Ectodermal cell (in vitro differentiated cells): Measurements from ENCODE around the gene TUBGCP5.
"Not testable (repeated sequence)": the region's sequence is repeated elsewhere in the genome, so short reads cannot be mapped to it uniquely, and the experiment has no call there.

ENCODE experiments used
- H3K27ac ChIP-seq: 2 replicates; pipeline ENCODE4 v1.7.0; 2013; ENCODE audit warnings: mild to moderate bottlenecking, low read depth, low read length; ENCODE audit not compliant: insufficient read depth, poor library complexity, severe bottlenecking
- H3K27me3 ChIP-seq: 2 replicates; pipeline ENCODE4 v1.7.0; 2013; ENCODE audit warnings: mild to moderate bottlenecking, low read length; ENCODE audit not compliant: insufficient read depth, control insufficient read depth, poor library complexity, severe bottlenecking
- H3K36me3 ChIP-seq: one replicate; pipeline ENCODE4 v1.7.0; 2013; ENCODE audit warnings: low read length; ENCODE audit not compliant: control insufficient read depth, insufficient read depth
- H3K4me1 ChIP-seq: one replicate; pipeline ENCODE4 v1.7.0; 2013; ENCODE audit warnings: low read length; ENCODE audit not compliant: control insufficient read depth, insufficient read depth
- H3K4me3 ChIP-seq: 2 replicates; pipeline ENCODE4 v1.7.0; 2013; ENCODE audit warnings: low read depth, low read length, control low read depth; ENCODE audit not compliant: insufficient read depth
- H3K9me3 ChIP-seq: 2 replicates; pipeline ENCODE4 v1.7.0; 2013; ENCODE audit warnings: mild to moderate bottlenecking, low read length, moderate library complexity; ENCODE audit not compliant: control insufficient read depth
- WGBS, 2 experiments: methylation state at CpG; one replicate each; pipeline ENCODE4 v1.1.7; 2013; ENCODE audit warnings: missing lambda C conversion rate in 2 of 2; 5-methylcytosine and 5-hydroxymethylcytosine counted together

The TUBGCP5 gene

GRCh38 chr15:23069496-23070166 is 30.3 kb upstream of the TUBGCP5 start:
- Histone ChIP-seq H3K4me1 (no peaks in the 10 kb centered on the region), H3K4me3 (no peak overlapping the region), H3K9me3 (no peaks in the 10 kb centered on the region), H3K36me3 (no peaks in the 10 kb centered on the region), H3K27ac (no peak overlapping the region), H3K27me3 (no peaks in the 10 kb centered on the region)
- WGBS, 2 experiments: 47 to 57% methylated on average over 19 to 20 of the region's 20 CpGs

DNA sequence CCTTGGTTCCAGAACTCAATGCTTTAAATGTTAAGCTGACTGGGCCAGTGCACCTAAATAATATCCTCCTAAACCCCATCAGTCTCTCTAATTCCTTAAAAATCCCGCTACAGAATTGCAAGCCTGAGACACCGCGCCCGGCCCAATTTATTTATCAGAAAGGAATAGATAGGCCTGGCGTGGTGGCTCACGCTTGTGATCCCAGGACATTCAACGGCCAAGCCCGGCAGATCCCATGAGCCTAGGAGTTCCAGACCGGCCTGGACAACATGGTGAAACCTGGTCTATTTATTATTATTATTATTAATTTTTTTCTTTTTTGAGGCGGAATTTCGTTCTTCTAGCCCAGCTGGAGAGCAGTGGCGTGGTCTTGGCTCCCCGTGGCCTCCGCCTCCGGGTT is 28.0 kb upstream of the TUBGCP5 start:
- no peaks in the 10 kb centered on the region for H3K4me1 ChIP-seq
- no peak overlapping the region for H3K27ac ChIP-seq
- H3K36me3 ChIP-seq: no peaks in the 10 kb centered on the region
- no peaks in the 10 kb centered on the region for H3K9me3 ChIP-seq
- 90 to 94% methylated on average over 15 of the region's 15 CpGs for WGBS, 2 experiments
- no peaks in the 10 kb centered on the region for H3K27me3 ChIP-seq
- no peak overlapping the region for H3K4me3 ChIP-seq

GRCh38 chr15:23065836-23066235 is 26.5 kb upstream of the TUBGCP5 start:
- Histone ChIP-seq H3K4me1 (no peaks in the 10 kb centered on the region), H3K27me3 (no peaks in the 10 kb centered on the region)
- 93% methylated on average over 23 of the region's 23 CpGs for WGBS, 2 experiments

DNA sequence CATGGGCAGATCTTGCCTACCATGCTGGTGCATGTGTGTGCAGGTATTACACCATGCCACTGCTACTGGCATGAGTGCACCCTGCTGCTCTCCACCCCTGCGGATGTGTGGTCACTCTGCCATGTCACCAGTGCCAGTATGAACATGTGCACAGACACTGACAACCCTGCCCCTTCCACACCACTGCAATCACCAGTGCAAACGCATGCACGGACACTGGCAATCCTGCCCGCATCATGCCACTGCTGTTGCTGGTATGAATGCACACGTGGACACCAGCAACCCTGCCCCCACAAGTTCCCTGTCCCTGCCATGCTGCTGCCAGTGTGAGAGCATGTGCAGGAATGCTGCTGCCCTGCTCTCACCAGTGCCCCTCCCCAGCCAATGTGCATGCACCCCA is 24.8 kb upstream of the TUBGCP5 start:
- no peaks in the 10 kb centered on the region for H3K27me3 ChIP-seq
- H3K4me3 ChIP-seq: no peak overlapping the region
- H3K4me1 ChIP-seq: no peaks in the 10 kb centered on the region
- H3K9me3 ChIP-seq: no peaks in the 10 kb centered on the region
- no peak overlapping the region for H3K27ac ChIP-seq
- 76 to 77% methylated on average over 5 of the region's 5 CpGs for WGBS, 2 experiments
- H3K36me3 ChIP-seq: no peaks in the 10 kb centered on the region

More at GRCh38 chr15:23065836-23066235, 26.5 kb upstream of the TUBGCP5 start:
- Histone ChIP-seq H3K9me3 (no peaks in the 10 kb centered on the region), H3K27ac (no peak overlapping the region), H3K36me3 (no peaks in the 10 kb centered on the region), H3K4me3 (no peak overlapping the region)

DNA sequence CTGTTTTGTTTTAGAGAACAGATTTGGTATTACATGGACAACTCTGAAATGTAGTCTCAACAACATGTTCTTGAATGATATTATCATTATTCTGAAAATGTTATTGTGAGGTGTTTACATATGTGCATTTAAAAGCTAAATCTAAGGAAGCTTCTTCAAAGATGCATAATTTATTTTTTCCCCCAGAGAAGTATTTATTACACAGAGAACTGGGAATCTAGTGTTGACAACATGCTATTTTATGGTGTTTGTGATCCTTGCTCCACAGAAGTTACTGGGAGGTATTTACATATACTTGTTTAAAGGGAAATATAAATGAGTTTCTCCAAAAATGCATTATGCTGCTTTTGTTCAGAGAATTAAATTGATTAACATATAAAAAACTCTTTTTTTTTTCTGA is 18.3 kb upstream of the TUBGCP5 start:
- Histone ChIP-seq H3K27me3 (no peaks in the 10 kb centered on the region), H3K9me3 (no peaks in the 10 kb centered on the region), H3K27ac (no peak overlapping the region), H3K4me1 (no peaks in the 10 kb centered on the region), H3K4me3 (no peak overlapping the region), H3K36me3 (no peaks in the 10 kb centered on the region)

- Histone ChIP-seq H3K27me3 (no peaks in the 10 kb centered on the region), H3K9me3 (no peaks in the 10 kb centered on the region), H3K4me3 (no peak overlapping the region), H3K4me1 (no peaks in the 10 kb centered on the region), H3K27ac (no peak overlapping the region), H3K36me3 (no peaks in the 10 kb centered on the region)
- WGBS, 2 experiments: 86 to 88% methylated on average over 5 of the region's 5 CpGs
Measured at GRCh38 chr15:23055316-23055715, 15.9 kb upstream of the TUBGCP5 start.

DNA sequence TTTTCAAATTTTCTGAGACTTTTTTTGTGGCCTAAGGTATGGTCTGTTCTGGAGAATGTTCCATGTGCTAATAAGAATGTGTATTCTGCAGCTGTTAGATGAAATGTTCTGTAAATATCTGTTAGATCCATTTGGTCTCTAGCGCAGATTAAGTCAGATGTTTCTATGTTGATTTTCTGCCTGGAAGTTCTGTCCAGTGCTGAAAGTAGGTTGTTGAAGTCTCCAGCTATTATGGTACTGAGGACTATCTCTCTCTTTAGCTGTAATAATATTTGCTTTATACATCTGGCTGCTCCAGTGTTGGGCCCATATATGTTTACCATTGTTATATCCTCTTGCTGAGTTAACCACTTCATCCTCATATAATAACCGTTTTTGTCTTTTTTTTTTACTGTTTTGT is 13.2 kb upstream of the TUBGCP5 start:
- 79 to 95% methylated on average over 2 of the region's 2 CpGs for WGBS, 2 experiments
- H3K4me3 ChIP-seq: no peak overlapping the region
- H3K4me1 ChIP-seq: no peaks in the 10 kb centered on the region
- H3K27ac ChIP-seq: no peak overlapping the region
- H3K36me3 ChIP-seq: no peaks in the 10 kb centered on the region
- no peaks in the 10 kb centered on the region for H3K9me3 ChIP-seq
- no peaks in the 10 kb centered on the region for H3K27me3 ChIP-seq

DNA sequence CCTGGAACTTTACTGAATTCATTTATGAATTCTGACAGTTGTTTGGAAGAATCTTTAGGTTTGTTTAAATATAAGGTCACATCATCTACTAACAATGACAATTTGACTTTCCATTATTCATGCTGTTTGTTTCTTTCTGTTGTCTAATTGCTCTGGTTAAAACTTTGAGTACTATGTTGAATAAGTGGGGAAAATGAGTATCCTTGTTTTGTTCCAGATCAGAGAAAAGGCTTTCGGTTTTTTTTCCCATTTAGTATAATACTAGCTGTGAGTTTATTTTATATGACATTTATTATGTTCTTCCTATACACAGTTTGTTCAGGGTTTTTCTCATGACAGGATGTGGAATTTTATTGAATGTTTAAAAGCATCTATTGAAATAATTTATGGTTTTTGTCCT is 11.3 kb upstream of the TUBGCP5 start:
- Histone ChIP-seq H3K27me3 (no peaks in the 10 kb centered on the region), H3K9me3 (no peaks in the 10 kb centered on the region), H3K27ac (no peak overlapping the region), H3K4me3 (no peak overlapping the region), H3K4me1 (no peaks in the 10 kb centered on the region), H3K36me3 (no peaks in the 10 kb centered on the region)
- 83% methylated on average over 1 of the region's 1 CpG; no CpG with 5 or more reads in 1 of the 2 experiments for WGBS, 2 experiments

DNA sequence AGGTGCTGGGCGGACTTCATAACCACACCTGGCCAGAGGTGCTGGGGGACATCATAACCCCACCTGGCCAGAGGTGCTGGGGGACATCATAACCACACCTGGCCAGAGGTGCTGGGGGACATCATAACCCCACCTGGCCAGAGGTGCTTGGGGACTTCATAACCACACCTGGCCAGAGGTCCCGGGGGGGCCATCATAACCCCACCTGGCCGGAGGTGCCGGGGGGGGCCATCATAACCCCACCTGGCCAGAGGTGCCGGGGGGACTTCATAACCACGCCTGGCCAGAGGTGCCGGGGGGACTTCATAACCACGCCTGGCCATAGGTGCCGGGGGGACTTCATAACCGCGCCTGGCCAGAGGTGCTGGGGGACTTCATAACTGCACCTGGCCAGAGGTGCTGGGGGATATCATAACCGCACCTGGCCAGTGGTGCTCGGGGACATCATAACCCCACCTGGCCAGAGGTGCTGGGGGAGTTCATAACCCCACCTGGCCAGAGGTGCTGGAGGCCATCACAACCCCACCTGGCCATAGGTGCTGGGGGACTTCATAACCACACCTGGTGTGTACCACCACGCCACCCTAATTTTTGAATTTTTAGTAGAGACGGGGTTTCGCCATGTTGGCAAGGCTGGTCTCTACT is 10.7 kb upstream of the TUBGCP5 start:
- Histone ChIP-seq H3K4me1 (no peaks in the 10 kb centered on the region), H3K9me3 (no peaks in the 10 kb centered on the region), H3K27me3 (no peaks in the 10 kb centered on the region), H3K36me3 (no peaks in the 10 kb centered on the region), H3K27ac (no peak overlapping the region), H3K4me3 (no peak overlapping the region)
- WGBS, 2 experiments: 92 to 94% methylated on average over 16 of the region's 16 CpGs

DNA sequence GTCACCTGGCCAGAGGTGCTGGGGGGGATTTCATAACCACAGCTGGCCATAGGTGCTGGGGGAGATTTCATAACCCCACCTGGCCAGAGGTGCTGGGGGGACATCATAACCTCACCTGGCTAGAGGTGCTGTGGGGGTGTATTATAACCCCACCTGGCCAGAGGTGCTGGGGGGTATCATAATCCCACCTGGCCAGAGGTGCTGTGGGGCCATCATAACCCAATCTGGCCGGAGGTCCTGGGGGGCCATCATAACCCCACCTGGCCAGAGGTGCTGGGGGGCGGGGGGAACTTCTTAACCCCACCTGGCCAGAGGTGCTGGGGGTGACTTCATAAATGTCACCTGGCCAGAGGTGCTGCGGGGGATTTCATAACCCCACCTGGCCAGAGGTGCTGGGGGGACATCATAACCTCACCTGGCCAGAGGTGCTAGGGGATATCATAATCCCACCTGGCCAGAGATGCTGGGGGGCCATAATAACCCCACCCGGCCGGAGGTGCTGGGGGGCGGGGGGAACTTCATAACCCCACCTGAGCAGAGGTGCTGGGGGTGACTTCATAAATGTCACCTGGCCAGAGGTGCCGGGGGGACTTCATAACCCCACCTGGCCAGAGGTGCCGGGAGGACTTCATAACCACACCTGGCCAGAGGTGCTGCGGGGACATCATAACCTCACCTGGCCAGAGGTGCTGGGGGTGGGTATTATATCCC is 9.4 kb upstream of the TUBGCP5 start:
- WGBS, 2 experiments: 88 to 90% methylated on average over 9 of the region's 9 CpGs
- H3K27me3 ChIP-seq, H3K4me3 ChIP-seq, H3K27ac ChIP-seq, H3K36me3 ChIP-seq, H3K9me3 ChIP-seq, H3K4me1 ChIP-seq: not testable (repeated sequence)
